GM12878 (cell line): ENCODE results near the gene CDH4. TPM values are rescaled to one million over a fixed set of nuclear protein-coding genes. Genes with fewer than 3 reads are reported as not detected.

Experiments
- ATAC-seq: fragments of 200-7000 bp; cut with Tn5 transposase; 3 replicates; pipeline ENCODE4 v1.9.1; 2020; ENCODE audit warnings: mild to moderate bottlenecking, moderate library complexity
- BruUV-seq: library from RNA; stranded (reverse); fragments of 400-500 nt; replicated peaks from 2 replicates; lab custom pipeline; 2021; lab: Mats Ljungman, UMichigan
- CTCF ChIA-PET: fragments of 300-600 bp; sonication (Branson Sonifier 250); formaldehyde crosslinking; extraction: SDS; loops from one replicate; lab custom pipeline; 2021; ENCODE audit warnings: inconsistent platforms; lab: Yijun Ruan, JAX
- POLR2A ChIA-PET: fragments of 350-600 bp; formaldehyde crosslinking; extraction: SDS; loops from one replicate; lab custom pipeline; 2021; ENCODE audit warnings: inconsistent platforms; lab: Charles Lee
- RAD21 ChIA-PET: fragments of 300-600 bp; sonication (Branson Sonifier 250); formaldehyde crosslinking; loops from one replicate; lab custom pipeline; 2023; ENCODE audit warnings: antibody characterized with exemption; ENCODE audit not compliant: unreplicated experiment; lab: Charles Lee
- SMC1A ChIA-PET: fragments of 300-600 bp; sonication (Branson Sonifier 250); formaldehyde crosslinking; loops from one replicate; lab custom pipeline; 2023; ENCODE audit not compliant: unreplicated experiment, uncharacterized antibody; lab: Charles Lee
- DNase-seq: peaks from one replicate; pipeline ENCODE4 v3.0.0-alpha.2; 2011; ENCODE audit warnings: low read depth, low spot score
- FAIRE-seq: peaks from 3 replicates; lab custom pipeline; 2011; peaks lifted over from hg19 to GRCh38; lab: Jason Lieb, UNC
- H2AFZ ChIP-seq: 2 replicates; pipeline ENCODE4 v1.6.0; 2011; ENCODE audit warnings: low read depth, low read length, control low read depth; ENCODE audit not compliant: control insufficient read depth
- H3K27ac ChIP-seq: 2 replicates; pipeline ENCODE4 v1.5.1; 2011; ENCODE audit warnings: control low read depth; ENCODE audit not compliant: control insufficient read depth, insufficient read depth
- H3K27me3 ChIP-seq, 2 experiments: replicated peaks in 1 of 2; 2 replicates each; pipeline versions ENCODE4 v1.6.0 to v1.6.1; 2011; ENCODE audit warnings: low read length in 1 of 2; ENCODE audit not compliant: control insufficient read depth in 2 of 2, insufficient read depth in 2 of 2
- H3K36me3 ChIP-seq, 2 experiments: 2 replicates each; pipeline ENCODE4 v1.5.1; 2011; ENCODE audit warnings: low read length in 1 of 2; ENCODE audit not compliant: control insufficient read depth in 2 of 2, insufficient read depth in 2 of 2
- H3K4me1 ChIP-seq: 2 replicates; pipeline ENCODE4 v1.6.1; 2011; ENCODE audit warnings: mild to moderate bottlenecking, low read length, moderate library complexity, mixed read lengths; ENCODE audit not compliant: control insufficient read depth, insufficient read depth
- H3K4me2 ChIP-seq: 2 replicates; pipeline ENCODE4 v1.6.0; 2011; ENCODE audit warnings: control low read depth; ENCODE audit not compliant: control insufficient read depth, insufficient read depth
- H3K4me3 ChIP-seq: fragments of 200-600 bp; sonication (generic); 2 replicates; pipeline ENCODE4 v1.5.1; 2016
- H3K79me2 ChIP-seq: 2 replicates; pipeline ENCODE4 v1.6.0; 2011; ENCODE audit warnings: low read length; ENCODE audit not compliant: control insufficient read depth, insufficient read depth
- H3K9ac ChIP-seq: 2 replicates; pipeline ENCODE4 v1.8.0; 2011; ENCODE audit warnings: low read length, control low read depth, mixed read lengths; ENCODE audit not compliant: control insufficient read depth, insufficient read depth
- H3K9me3 ChIP-seq: replicated peaks from 3 replicates; pipeline ENCODE4 v1.5.1; 2011; ENCODE audit warnings: mild to moderate bottlenecking, low read length; ENCODE audit not compliant: control insufficient read depth, insufficient read depth
- H4K20me1 ChIP-seq: 2 replicates; pipeline ENCODE4 v1.6.0; 2011; ENCODE audit not compliant: control insufficient read depth, insufficient read depth
- IKZF1 ChIP-seq: fragments of 450-650 bp; conservative IDR thresholded peaks from 2 replicates; pipeline ENCODE4 v1.6.1; 2017; ENCODE audit warnings: antibody characterized with exemption, mild to moderate bottlenecking
- IRF4 ChIP-seq: IDR thresholded peaks from 2 replicates; pipeline ENCODE4 v1.6.1; 2011; ENCODE audit warnings: low read depth, low read length
- KDM1A ChIP-seq: fragments of 200-600 bp; sonication (generic); IDR thresholded peaks from 2 replicates; pipeline ENCODE4 v1.6.1; 2016; ENCODE audit warnings: borderline replicate concordance
- MAX ChIP-seq: IDR thresholded peaks from 2 replicates; pipeline ENCODE4 v1.6.1; 2012; ENCODE audit warnings: low read depth, low read length, improper control_type of control experiment
- MXI1 ChIP-seq: fragments of 150-350 bp; IDR thresholded peaks from 2 replicates; pipeline ENCODE4 v1.6.1; 2011; ENCODE audit warnings: low read depth, mild to moderate bottlenecking, inconsistent platforms, low read length, improper control_type of control experiment
- SP1 ChIP-seq: IDR thresholded peaks from one replicate; pipeline ENCODE4 v1.6.1; 2011; ENCODE audit warnings: low read depth, low read length
- TARDBP ChIP-seq: IDR thresholded peaks from 2 replicates; pipeline ENCODE4 v1.6.1; 2016; ENCODE audit warnings: borderline replicate concordance
- TCF3 ChIP-seq: IDR thresholded peaks from 2 replicates; pipeline ENCODE4 v1.6.1; 2012; ENCODE audit warnings: low read depth, mild to moderate bottlenecking, low read length, borderline replicate concordance; ENCODE audit not compliant: insufficient read depth
- ZBTB11 ChIP-seq: fragments of 450-650 bp; formaldehyde crosslinking; IDR thresholded peaks from 2 replicates; pipeline ENCODE4 v1.5.0; 2022; ENCODE audit warnings: mild to moderate bottlenecking, missing genetic modification characterization
- WGBS: methylation state at CpG from one replicate; pipeline ENCODE4 v1.1.6; 2016; ENCODE audit warnings: low lambda C conversion rate; ENCODE audit not compliant: insufficient replicate concordance, insufficient coverage; ENCODE audit errors: missing lambda C conversion rate; 5-methylcytosine and 5-hydroxymethylcytosine counted together
- in situ Hi-C: fragments of 300-500 bp; cut with MboI; formaldehyde crosslinking; loops from 9 replicates; pipeline ENCODE4 v1.14.3; 2018; ENCODE audit warnings: mixed read lengths
- intact Hi-C: fragments of 100-400 bp; cut with micrococcal nuclease; formaldehyde crosslinking; loops from one replicate; pipeline ENCODE4 v1.14.2; 2022; ENCODE audit not compliant: unreplicated experiment
- polyA plus RNA-seq, 11 experiments: library from polyadenylated mRNA; depleted of rRNA in 4 of 11; unstranded in 6 of 11; stranded (reverse) in 5 of 11; fragments of >200 nt; fragmentation: Nextera tagmentation in 4 of 11; fragmentation: Illumina TruSeq in 1 of 11; extraction: Ambion mirVana in 4 of 11; extraction: Trizol in 1 of 11; gene quantifications; 1 replicate in 1 of 11; 2 replicates in 10 of 11; pipeline versions ENCODE4 v1.2.1 to v1.2.3, GENCODE V29; 2011 to 2016; ENCODE audit warnings: inconsistent platforms in 2 of 11, missing spikeins in 2 of 11, low read depth in 1 of 11
- total RNA-seq, 4 experiments: library from RNA; depleted of rRNA in 3 of 4; stranded (reverse); fragments of >200 nt in 3 of 4; fragmentation: Illumina TruSeq in 1 of 4; extraction: Trizol in 1 of 4; gene quantifications; 2 replicates each; pipeline versions ENCODE4 v1.2.1 to v1.2.3, GENCODE V29; 2013 to 2021

Gene CDH4
- total and polyA plus RNA-seq, 10 of the 15 experiments (the other 5 are each of a cell fraction or from before 2014, with no cell fraction given): not detected

DNA sequence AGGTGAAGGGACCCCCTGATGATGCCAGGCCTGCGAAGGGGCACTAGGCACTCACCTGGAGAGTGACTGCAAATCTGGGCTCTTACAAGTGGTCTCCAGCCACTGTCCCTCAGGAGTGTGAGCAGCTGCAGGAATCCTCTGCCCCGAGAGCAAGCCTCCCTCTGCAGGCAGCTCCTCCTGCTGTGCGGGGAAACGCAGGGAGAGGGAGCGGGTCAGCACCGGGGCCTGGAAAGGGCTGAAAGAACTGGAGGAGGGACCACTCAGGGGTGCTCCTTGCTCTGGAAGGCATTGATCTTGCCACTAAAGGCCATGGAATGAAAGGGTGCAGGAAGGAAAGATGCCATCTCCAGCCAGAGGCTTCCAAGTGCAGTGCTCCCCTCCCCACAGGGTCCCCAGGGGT is 168.0 kb downstream of the CDH4 start:
- SMC1A ChIA-PET: no interaction called here
- TF ChIP-seq ZBTB11 (no peak), TARDBP (no peak), MXI1 (no peak), IRF4 (no peak), TCF3 (no peak), IKZF1 (no peak), KDM1A (no peak), SP1 (no peak), MAX (no peak)
- TF ChIP-seq, all 136 proteins: peak for 0
- no peaks in the 10 kb centered on the region for H3K4me1 ChIP-seq
- no peaks in the 10 kb centered on the region for H3K27me3 ChIP-seq
- no peak overlapping the region for H3K4me3 ChIP-seq
- CTCF ChIA-PET: no interaction called here
- H4K20me1 ChIP-seq: no peaks in the 10 kb centered on the region
- in situ Hi-C loops: no loop called here
- H3K9ac ChIP-seq: no peak overlapping the region
- no peak for ATAC-seq
- POLR2A ChIA-PET: no interaction called here
- no peaks in the 10 kb centered on the region; the same call in 2 of the 3 replicates for H3K9me3 ChIP-seq
- WGBS: 46% methylated on average over 6 of the region's 6 CpGs
- H3K36me3 ChIP-seq: no peaks in the 10 kb centered on the region
- no peak overlapping the region for H3K4me2 ChIP-seq
- no peak for FAIRE-seq
- no peak for DNase-seq
- no TSS peak for BruUV-seq
- H3K27ac ChIP-seq: no peak overlapping the region
- intact Hi-C loops: no loop called here
- no peak overlapping the region for H2AFZ ChIP-seq
- no peaks in the 10 kb centered on the region for H3K79me2 ChIP-seq
- RAD21 ChIA-PET: no interaction called here
